GM12872 (cell line): Measurements from ENCODE around the gene PRKN.
A peak's percentile ranks its signal among the peaks of the same experiment; 100 is the strongest.

Source experiments
- TF ChIP-seq, protein P1 (sequence below): IDR thresholded peaks from 3 replicates; pipeline ENCODE4 v1.5.1; 2011; ENCODE audit warnings: low read depth, mild to moderate bottlenecking, low read length, moderate library complexity; ENCODE audit not compliant: insufficient read depth

Gene PRKN

DNA sequence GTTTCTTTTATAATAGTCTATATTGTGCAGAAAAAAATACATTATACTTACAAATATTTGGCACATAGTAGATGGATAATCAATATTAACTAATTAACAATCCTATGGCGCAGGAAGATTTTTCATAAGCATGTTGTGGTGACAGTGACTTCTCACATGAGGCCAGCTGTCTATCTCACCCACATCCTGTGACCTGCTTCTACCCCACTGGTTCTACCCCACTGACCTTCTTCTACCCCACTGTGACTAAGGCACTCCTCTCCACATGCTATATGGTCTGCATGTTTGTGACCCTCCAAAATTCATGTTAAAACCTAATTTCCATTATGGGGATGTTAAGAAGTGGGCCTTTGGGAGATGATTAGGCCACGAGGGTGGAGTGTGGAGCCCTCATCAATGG lies 1058.9 kb downstream of the PRKN start:
- TF ChIP-seq, protein P1, sequence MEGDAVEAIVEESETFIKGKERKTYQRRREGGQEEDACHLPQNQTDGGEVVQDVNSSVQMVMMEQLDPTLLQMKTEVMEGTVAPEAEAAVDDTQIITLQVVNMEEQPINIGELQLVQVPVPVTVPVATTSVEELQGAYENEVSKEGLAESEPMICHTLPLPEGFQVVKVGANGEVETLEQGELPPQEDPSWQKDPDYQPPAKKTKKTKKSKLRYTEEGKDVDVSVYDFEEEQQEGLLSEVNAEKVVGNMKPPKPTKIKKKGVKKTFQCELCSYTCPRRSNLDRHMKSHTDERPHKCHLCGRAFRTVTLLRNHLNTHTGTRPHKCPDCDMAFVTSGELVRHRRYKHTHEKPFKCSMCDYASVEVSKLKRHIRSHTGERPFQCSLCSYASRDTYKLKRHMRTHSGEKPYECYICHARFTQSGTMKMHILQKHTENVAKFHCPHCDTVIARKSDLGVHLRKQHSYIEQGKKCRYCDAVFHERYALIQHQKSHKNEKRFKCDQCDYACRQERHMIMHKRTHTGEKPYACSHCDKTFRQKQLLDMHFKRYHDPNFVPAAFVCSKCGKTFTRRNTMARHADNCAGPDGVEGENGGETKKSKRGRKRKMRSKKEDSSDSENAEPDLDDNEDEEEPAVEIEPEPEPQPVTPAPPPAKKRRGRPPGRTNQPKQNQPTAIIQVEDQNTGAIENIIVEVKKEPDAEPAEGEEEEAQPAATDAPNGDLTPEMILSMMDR = no peak

DNA sequence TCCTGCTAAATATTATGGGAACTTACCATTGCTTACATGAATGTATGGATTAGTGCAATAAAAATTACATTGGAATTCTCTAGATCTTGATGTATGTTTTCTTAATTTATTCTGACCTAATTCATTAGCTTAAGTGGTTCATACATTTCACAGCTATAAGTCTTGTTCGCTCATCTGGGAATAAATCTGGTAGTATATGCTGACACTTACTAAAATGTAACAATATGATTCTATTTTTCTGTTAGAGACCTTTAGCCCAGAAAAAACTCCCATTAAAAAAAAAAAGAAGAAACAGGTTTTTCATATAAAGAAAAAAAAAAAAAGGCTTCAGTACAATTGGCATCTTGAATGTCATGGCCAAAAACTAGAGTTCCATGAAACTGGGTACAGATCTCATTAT lies 1059.6 kb downstream of the PRKN start:
- TF ChIP-seq, protein P1 = no peak

DNA sequence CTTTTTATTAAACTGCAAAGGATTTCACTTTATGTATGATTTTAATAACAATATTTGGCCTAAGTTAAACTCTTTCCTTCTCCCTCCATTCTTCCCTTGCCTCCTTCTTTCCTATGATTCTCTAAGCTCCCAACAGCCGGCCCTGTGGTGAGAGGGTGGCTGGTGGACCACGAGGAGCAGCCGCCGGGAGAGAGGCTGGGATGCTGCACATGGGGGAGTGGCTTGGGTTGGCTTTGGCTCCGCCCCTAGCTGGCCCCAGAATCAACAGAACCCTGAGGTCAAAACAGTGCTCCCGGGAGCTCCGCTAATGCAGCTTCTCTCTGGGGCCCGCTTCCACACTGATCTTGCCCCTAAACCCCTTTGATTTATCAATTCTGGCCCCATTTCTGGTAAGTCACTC lies 1063.9 kb downstream of the PRKN start:
- TF ChIP-seq, protein P1 = no peak

DNA sequence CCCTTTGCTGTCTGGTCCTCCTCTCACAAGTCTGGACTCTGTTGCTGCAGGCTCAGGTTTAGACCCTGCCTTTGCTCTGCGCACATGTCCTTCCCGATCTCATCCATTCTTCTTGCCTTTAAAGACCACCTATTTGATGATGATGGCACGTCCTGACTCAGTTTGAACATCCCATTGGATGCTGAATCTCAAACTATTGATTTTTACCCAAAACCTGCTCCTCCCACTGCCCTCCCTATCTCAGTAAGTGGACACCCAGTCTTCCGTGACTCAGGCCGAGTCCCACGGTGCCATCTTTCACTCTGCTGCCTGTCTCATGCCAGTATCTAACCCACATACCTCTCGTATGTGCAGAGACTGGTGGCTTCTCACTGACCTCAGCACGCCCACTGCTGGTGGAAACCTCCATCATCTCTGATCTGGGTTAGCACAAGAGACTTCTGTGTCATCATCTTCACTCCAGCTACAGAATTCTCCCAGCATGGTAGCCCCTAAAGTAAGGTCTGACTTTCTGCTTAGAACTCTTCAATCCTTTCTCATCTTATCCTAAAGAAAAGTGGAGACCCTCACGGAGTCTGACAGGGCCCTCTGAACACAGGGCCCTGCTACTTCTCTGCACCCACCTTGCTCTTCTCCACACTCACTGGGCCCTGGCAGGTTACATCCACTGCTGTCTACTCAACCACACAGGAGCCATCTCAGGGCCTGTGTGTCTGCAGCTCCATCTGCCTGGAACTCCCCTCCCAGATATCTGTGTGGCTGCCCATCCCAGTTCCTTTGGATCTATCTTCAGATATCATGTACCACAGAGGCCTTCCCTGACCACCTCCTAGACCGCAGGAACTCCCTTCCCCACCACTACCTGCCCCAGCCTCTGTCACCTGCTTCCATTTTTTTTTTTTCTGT lies 1066.6 kb downstream of the PRKN start:
- TF ChIP-seq, protein P1 = peak; percentile 28; the same call in 1 of the 3 replicates

DNA sequence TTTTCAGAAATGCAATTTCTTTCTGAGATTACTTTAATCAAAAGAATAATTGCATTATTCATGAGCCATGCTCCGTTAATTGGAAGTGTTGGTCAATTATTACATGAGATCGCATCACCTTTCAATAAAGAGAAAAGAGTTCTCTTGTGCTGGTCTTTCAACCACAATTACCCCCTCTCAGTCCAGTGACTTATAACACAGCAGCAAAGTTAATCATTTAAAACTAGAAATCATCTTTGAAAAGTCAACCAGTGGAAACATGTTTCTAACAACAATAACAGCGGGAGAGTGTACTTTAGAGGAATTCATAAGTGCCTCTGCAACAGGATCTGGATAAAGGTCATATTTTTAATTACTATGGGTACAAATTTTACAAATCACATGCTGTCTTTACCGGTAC lies 1069.4 kb downstream of the PRKN start:
- TF ChIP-seq, protein P1 = no peak

DNA sequence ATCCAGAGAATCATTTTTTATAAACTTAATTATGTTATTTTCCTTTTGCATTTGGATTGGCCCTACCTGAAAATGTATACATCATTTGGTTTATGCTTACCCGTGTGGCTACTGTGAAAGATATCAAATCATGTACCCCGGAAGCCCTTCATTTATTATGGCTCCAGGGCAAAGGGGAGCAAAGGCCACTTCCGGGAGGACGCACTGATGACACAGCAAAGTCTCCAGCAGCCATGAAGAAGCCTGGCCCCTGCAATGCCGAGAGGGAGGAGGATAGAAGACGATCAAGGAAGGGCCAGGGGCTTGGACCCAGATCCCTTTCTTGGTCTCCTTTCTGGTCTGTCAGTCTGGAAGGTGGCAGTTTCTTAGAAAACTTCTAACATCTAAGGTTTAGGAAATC lies 1073.4 kb downstream of the PRKN start:
- TF ChIP-seq, protein P1 = no peak

DNA sequence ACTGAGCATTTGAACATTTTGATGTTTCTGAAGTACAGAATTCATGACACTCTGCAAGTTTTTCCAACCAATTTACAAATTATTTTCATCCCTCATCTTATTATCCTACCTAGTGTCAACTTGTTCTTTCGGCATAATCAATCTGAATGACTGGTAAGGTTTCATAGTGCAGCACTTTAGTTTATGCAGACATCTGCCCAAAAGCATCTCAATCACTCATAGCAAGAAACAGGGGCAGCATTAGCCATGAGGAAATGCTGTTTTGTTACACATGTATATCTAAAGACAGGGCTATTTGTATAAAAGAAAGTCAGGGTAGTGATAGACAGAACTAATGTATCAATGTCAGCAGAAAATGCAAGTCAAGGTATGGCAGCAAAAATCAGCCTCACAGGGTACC lies 1075.6 kb downstream of the PRKN start:
- TF ChIP-seq, protein P1 = no peak
